Suppressor macrophage (primary cell): Measurements from ENCODE around the gene TLE5.
"Not testable (repeated sequence)": the region's sequence is repeated elsewhere in the genome, so short reads cannot be mapped to it uniquely, and the experiment has no call there.

Experiments used
- DNase-seq, 4 experiments: peaks; one replicate each; pipeline ENCODE4 v3.0.0-alpha.2; 2020 to 2022

The TLE5 gene

GRCh38 chr19:3096267-3096901, 34.1 kb upstream of the TLE5 start:
- no peak for DNase-seq

GRCh38 chr19:3095441-3096191, 33.3 kb upstream of the TLE5 start:
- peak; percentile 12 to 51 (median 26) for DNase-seq

- peak; percentile 35 to 68 (median 48) for DNase-seq
Observed at GRCh38 chr19:3094601-3095440, 32.5 kb upstream of the TLE5 start.

- not testable (repeated sequence) for DNase-seq
Observed at GRCh38 chr19:3089299-3089855, 27.1 kb upstream of the TLE5 start.

GRCh38 chr19:3087769-3088168, 25.5 kb upstream of the TLE5 start:
- DNase-seq = no peak

GRCh38 chr19:3084943-3085342, 22.6 kb upstream of the TLE5 start:
- DNase-seq = no peak

GRCh38 chr19:3083964-3084363, 21.7 kb upstream of the TLE5 start:
- DNase-seq = no peak

- DNase-seq = no peak
Observed at GRCh38 chr19:3082331-3082730, 20.0 kb upstream of the TLE5 start.

GRCh38 chr19:3080286-3080685, 18.0 kb upstream of the TLE5 start:
- DNase-seq = peak; percentile 28 to 73 (median 42)

- no peak for DNase-seq
Observed at GRCh38 chr19:3079578-3079977, 17.3 kb upstream of the TLE5 start.

- DNase-seq = peak; percentile 40 to 75 (median 66)
Observed at GRCh38 chr19:3075605-3076431, 13.5 kb upstream of the TLE5 start.

- peak in 1 of 4 experiments; percentile 35 for DNase-seq
Observed at GRCh38 chr19:3073931-3074595, 11.8 kb upstream of the TLE5 start.

GRCh38 chr19:3073159-3073563, 10.9 kb upstream of the TLE5 start:
- peak in 3 of 4 experiments; percentile 24 to 39 (median 33) for DNase-seq

GRCh38 chr19:3071768-3072167, 9.5 kb upstream of the TLE5 start:
- no peak for DNase-seq

GRCh38 chr19:3068071-3068470, 5.8 kb upstream of the TLE5 start:
- peak in 2 of 4 experiments; percentile 22 to 37 for DNase-seq

GRCh38 chr19:3067563-3067962, 5.3 kb upstream of the TLE5 start:
- no peak for DNase-seq

- no peak for DNase-seq
Observed at GRCh38 chr19:3066482-3067049, 4.3 kb upstream of the TLE5 start.

GRCh38 chr19:3065675-3066357, 3.5 kb upstream of the TLE5 start:
- DNase-seq = no peak

- no peak for DNase-seq
Observed at GRCh38 chr19:3064011-3064330, 1.7 kb upstream of the TLE5 start.
